GM23338 (cell line): ENCODE measurements around the gene ZNF595.
"Not testable (repeated sequence)": the region's sequence is repeated elsewhere in the genome, so short reads cannot be mapped to it uniquely, and the experiment has no call there.

ENCODE experiments used
- CREB1 ChIP-seq: fragments of 250-450 bp; sonication (Bioruptor Pico); IDR thresholded peaks from 2 replicates; pipeline ENCODE4 v1.5.0; 2020; ENCODE audit warnings: low read depth, mild to moderate bottlenecking, moderate library complexity
- EZH2 ChIP-seq: fragments of 200-600 bp; sonication (generic); IDR thresholded peaks from one replicate; pipeline ENCODE4 v1.8.0; 2017; ENCODE audit warnings: antibody characterized with exemption, mild to moderate bottlenecking, low read depth; ENCODE audit not compliant: unreplicated experiment
- EZH2phosphoT487 ChIP-seq: fragments of 200-600 bp; sonication (generic); IDR thresholded peaks from one replicate; pipeline ENCODE4 v1.8.1; 2018; ENCODE audit warnings: antibody characterized with exemption; ENCODE audit not compliant: unreplicated experiment
- JUNB ChIP-seq: IDR thresholded peaks from one replicate; pipeline ENCODE4 v1.6.1; 2016; ENCODE audit warnings: antibody characterized with exemption; ENCODE audit not compliant: unreplicated experiment
- POLR2AphosphoS5 ChIP-seq: IDR thresholded peaks from 2 replicates; pipeline ENCODE4 v1.6.1; 2016; ENCODE audit warnings: antibody characterized with exemption, low read depth
- ZNF114 ChIP-seq: fragments of 250-450 bp; sonication (Bioruptor Pico); IDR thresholded peaks from 2 replicates; pipeline ENCODE4 v1.5.0; 2020; ENCODE audit warnings: mild to moderate bottlenecking, moderate library complexity
- TF ChIP-seq, protein P1 (sequence below), 2 experiments: fragments of 200-600 bp in 1 of 2; sonication (generic) in 1 of 2; conservative IDR thresholded peaks; 2 replicates each; pipeline versions ENCODE4 v1.5.1 to v1.6.1; 2016 to 2017; ENCODE audit warnings: antibody characterized with exemption in 2 of 2, low read depth in 2 of 2, mild to moderate bottlenecking in 2 of 2, moderate library complexity in 1 of 2
- TF ChIP-seq, protein P2 (sequence below): IDR thresholded peaks from one replicate; pipeline ENCODE4 v1.6.1; 2018; ENCODE audit warnings: antibody characterized with exemption; ENCODE audit not compliant: unreplicated experiment

DNA sequence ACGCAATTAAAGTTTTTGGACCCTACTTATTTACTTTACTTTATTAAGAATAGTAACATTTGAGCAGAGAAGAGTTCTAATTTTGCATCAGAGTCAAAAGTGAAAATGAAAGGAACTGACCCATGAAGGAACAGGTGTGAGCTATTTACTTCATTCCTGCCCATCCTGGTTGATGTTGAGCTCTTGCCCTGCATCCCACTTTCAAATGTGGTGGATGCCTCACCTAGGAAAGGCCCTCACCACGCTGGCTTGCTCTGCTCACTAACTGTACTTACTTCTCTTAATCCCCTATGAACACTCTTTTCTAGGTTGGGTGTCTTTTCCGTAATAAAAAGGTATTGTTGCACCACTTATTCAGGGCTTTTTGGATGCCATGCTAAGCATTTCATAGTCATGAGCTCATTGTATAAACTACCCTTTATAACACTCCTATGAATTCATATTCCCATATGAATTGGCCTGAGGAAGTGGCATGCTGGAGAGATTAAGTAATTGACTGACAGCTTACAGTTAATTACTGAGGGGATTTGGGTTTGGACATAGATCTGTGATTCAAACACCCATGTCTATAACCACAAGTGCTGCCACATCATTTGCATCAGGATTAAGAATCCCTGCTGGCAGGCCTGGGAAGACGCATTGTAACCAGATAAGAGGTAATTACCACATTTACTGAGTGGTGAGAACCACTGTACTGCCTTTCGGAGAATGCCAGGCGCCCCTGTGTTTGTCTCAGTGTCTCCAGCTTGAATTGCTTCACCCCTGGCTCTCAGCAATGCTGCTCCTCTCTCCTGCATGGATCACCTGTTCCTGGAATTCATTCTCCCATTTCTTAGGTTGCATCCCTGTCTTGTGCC lies 16.3 kb upstream of the ZNF595 start:
- TF ChIP-seq, protein P1, sequence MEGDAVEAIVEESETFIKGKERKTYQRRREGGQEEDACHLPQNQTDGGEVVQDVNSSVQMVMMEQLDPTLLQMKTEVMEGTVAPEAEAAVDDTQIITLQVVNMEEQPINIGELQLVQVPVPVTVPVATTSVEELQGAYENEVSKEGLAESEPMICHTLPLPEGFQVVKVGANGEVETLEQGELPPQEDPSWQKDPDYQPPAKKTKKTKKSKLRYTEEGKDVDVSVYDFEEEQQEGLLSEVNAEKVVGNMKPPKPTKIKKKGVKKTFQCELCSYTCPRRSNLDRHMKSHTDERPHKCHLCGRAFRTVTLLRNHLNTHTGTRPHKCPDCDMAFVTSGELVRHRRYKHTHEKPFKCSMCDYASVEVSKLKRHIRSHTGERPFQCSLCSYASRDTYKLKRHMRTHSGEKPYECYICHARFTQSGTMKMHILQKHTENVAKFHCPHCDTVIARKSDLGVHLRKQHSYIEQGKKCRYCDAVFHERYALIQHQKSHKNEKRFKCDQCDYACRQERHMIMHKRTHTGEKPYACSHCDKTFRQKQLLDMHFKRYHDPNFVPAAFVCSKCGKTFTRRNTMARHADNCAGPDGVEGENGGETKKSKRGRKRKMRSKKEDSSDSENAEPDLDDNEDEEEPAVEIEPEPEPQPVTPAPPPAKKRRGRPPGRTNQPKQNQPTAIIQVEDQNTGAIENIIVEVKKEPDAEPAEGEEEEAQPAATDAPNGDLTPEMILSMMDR (conservative IDR thresholded peaks at IDR 0.05; ENCODE audit: low read depth in 2 of 2) = not testable (repeated sequence)
- not testable (repeated sequence) for TF ChIP-seq CREB1; EZH2; POLR2AphosphoS5; EZH2phosphoT487; ZNF114 (CRISPR knock-in tag); JUNB
- TF ChIP-seq, protein P2, sequence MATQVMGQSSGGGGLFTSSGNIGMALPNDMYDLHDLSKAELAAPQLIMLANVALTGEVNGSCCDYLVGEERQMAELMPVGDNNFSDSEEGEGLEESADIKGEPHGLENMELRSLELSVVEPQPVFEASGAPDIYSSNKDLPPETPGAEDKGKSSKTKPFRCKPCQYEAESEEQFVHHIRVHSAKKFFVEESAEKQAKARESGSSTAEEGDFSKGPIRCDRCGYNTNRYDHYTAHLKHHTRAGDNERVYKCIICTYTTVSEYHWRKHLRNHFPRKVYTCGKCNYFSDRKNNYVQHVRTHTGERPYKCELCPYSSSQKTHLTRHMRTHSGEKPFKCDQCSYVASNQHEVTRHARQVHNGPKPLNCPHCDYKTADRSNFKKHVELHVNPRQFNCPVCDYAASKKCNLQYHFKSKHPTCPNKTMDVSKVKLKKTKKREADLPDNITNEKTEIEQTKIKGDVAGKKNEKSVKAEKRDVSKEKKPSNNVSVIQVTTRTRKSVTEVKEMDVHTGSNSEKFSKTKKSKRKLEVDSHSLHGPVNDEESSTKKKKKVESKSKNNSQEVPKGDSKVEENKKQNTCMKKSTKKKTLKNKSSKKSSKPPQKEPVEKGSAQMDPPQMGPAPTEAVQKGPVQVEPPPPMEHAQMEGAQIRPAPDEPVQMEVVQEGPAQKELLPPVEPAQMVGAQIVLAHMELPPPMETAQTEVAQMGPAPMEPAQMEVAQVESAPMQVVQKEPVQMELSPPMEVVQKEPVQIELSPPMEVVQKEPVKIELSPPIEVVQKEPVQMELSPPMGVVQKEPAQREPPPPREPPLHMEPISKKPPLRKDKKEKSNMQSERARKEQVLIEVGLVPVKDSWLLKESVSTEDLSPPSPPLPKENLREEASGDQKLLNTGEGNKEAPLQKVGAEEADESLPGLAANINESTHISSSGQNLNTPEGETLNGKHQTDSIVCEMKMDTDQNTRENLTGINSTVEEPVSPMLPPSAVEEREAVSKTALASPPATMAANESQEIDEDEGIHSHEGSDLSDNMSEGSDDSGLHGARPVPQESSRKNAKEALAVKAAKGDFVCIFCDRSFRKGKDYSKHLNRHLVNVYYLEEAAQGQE = not testable (repeated sequence)
